Activated B cell treated with CpG ODN at 0.5 μM for 24 hours (primary cell): Measurements from ENCODE around the gene GIMAP1. TPM values are rescaled to one million over a fixed set of nuclear protein-coding genes. Genes with fewer than 3 reads are reported as not detected.

Experiments
- ATAC-seq: fragments of 200-7000 bp; cut with Tn5 transposase; one replicate; pipeline ENCODE4 v1.10.0; 2021; ENCODE audit warnings: low read depth, mild to moderate bottlenecking, moderate library complexity
- CTCF ChIA-PET: fragments of 350-600 bp; sonication (Branson Sonifier 250); formaldehyde crosslinking; loops from one replicate; lab custom pipeline; 2021; ENCODE audit warnings: antibody characterized with exemption; lab: Charles Lee
- POLR2A ChIA-PET: fragments of 350-600 bp; sonication (Branson Sonifier 250); formaldehyde crosslinking; loops from one replicate; lab custom pipeline; 2021; ENCODE audit warnings: antibody characterized with exemption; lab: Charles Lee
- DNase-seq: peaks from one replicate; pipeline ENCODE4 v3.0.0; 2022
- H3K27ac Mint-ChIP-seq: one replicate; pipeline ENCODE4 v1.8.0; 2020; ENCODE audit warnings: mixed read lengths
- H3K27me3 Mint-ChIP-seq: one replicate; pipeline ENCODE4 v1.8.0; 2021; ENCODE audit warnings: mixed read lengths
- H3K36me3 Mint-ChIP-seq: one replicate; pipeline ENCODE4 v1.8.0; 2021; ENCODE audit warnings: low read depth, mixed read lengths
- H3K4me1 Mint-ChIP-seq: one replicate; pipeline ENCODE4 v1.8.0; 2021; ENCODE audit warnings: mixed read lengths
- H3K4me3 Mint-ChIP-seq: one replicate; pipeline ENCODE4 v1.8.0; 2020; ENCODE audit warnings: mild to moderate bottlenecking, mixed read lengths
- H3K9me3 Mint-ChIP-seq: one replicate; pipeline ENCODE4 v1.8.0; 2020; ENCODE audit warnings: mixed read lengths
- CTCF ChIP-seq: fragments of 200-600 bp; IDR thresholded peaks from one replicate; pipeline ENCODE4 v1.8.0; 2022; ENCODE audit warnings: antibody characterized with exemption, mild to moderate bottlenecking
- intact Hi-C: fragments of 100-400 bp; cut with micrococcal nuclease; formaldehyde crosslinking; loops from one replicate; pipeline ENCODE4 v1.15.1; 2024
- total RNA-seq: library from RNA; stranded (reverse); gene quantifications from 2 replicates; pipeline ENCODE4 v1.2.3, GENCODE V29; 2022

Gene GIMAP1
- total RNA-seq, 1 donor from 2014 or later = 0.89 TPM

- no peak for TF ChIP-seq CTCF
- POLR2A ChIA-PET = interaction anchor here (0.6 kb wide), 1 partner anchor 1209 kb away, joined by 3 read pairs; no protein-coding TSS in a partner anchor
- Mint-ChIP-seq H3K27me3 (peaks cover 5% of the 10 kb centered on the region), H3K36me3 (no peaks in the 10 kb centered on the region), H3K4me3 (no peak overlapping the region), H3K27ac (no peak overlapping the region), H3K4me1 (peaks cover 4% of the 10 kb centered on the region), H3K9me3 (no peaks in the 10 kb centered on the region)
- CTCF ChIA-PET = interaction anchor here (0.6 to 1.5 kb wide), 4 partner anchors 23 to 824 kb away, joined by 3 read pairs; no protein-coding TSS in a partner anchor
- DNase-seq = no peak
- peak; percentile 40 for ATAC-seq
- intact Hi-C loops = loop anchor here (2.0 to 10.0 kb wide), 2 partner anchors 401 to 469 kb away; no protein-coding TSS in a partner anchor
These were observed 39.2 kb downstream of the GIMAP1 start for GRCh38 chr7:150755473-150756099.

- no peak overlapping the region for H3K4me3 Mint-ChIP-seq
- DNase-seq = no peak
- H3K27ac Mint-ChIP-seq = no peak overlapping the region
- ATAC-seq = no peak
- no peaks in the 10 kb centered on the region for H3K36me3 Mint-ChIP-seq
- peaks cover under 1% of the 10 kb centered on the region for H3K9me3 Mint-ChIP-seq
- intact Hi-C loops = loop anchor here (2.0 to 10.0 kb wide), 2 partner anchors 401 to 469 kb away; no protein-coding TSS in a partner anchor
- CTCF ChIA-PET = interaction anchor here (0.6 to 1.4 kb wide), 3 partner anchors 22 to 824 kb away, joined by 3 read pairs; no protein-coding TSS in a partner anchor
- H3K4me1 Mint-ChIP-seq = peaks cover 4% of the 10 kb centered on the region
- H3K27me3 Mint-ChIP-seq = peaks cover 4% of the 10 kb centered on the region
- POLR2A ChIA-PET = interaction anchor here (0.6 kb wide), 1 partner anchor 1210 kb away, joined by 3 read pairs; no protein-coding TSS in a partner anchor
- no peak for TF ChIP-seq CTCF
These were observed 39.8 kb downstream of the GIMAP1 start for GRCh38 chr7:150756166-150756565.

GRCh38 chr7:150756858-150757257, 40.4 kb downstream of the GIMAP1 start:
- Mint-ChIP-seq H3K4me3 (no peak overlapping the region), H3K36me3 (no peaks in the 10 kb centered on the region), H3K9me3 (peaks cover 4% of the 10 kb centered on the region), H3K27me3 (peaks cover 4% of the 10 kb centered on the region), H3K4me1 (peaks cover 4% of the 10 kb centered on the region), H3K27ac (no peak overlapping the region)
- TF ChIP-seq CTCF = no peak
- POLR2A ChIA-PET = no interaction called here
- intact Hi-C loops = loop anchor here (1.0 to 10.0 kb wide), 3 partner anchors 309 to 470 kb away; no protein-coding TSS in a partner anchor
- DNase-seq (no peak), ATAC-seq (no peak)
- CTCF ChIA-PET = interaction anchor here (0.7 kb wide), 1 partner anchor 310 kb away, joined by 3 read pairs; no protein-coding TSS in a partner anchor

- ChIA-PET CTCF (interaction anchor here (0.7 kb wide), 1 partner anchor 54 kb away, joined by 4 read pairs; no protein-coding TSS in a partner anchor), POLR2A (no interaction called here)
- no peak overlapping the region for H3K4me3 Mint-ChIP-seq
- H3K9me3 Mint-ChIP-seq = peaks cover 4% of the 10 kb centered on the region
- ATAC-seq (no peak), DNase-seq (no peak)
- H3K36me3 Mint-ChIP-seq = no peaks in the 10 kb centered on the region
- no peak for TF ChIP-seq CTCF
- H3K4me1 Mint-ChIP-seq = peaks cover 4% of the 10 kb centered on the region
- peaks cover 2% of the 10 kb centered on the region for H3K27me3 Mint-ChIP-seq
- H3K27ac Mint-ChIP-seq = no peak overlapping the region
- intact Hi-C loops = loop anchor here (10.0 kb wide), 1 partner anchor 405 kb away; no protein-coding TSS in a partner anchor
These were observed 43.1 kb downstream of the GIMAP1 start for GRCh38 chr7:150759479-150759878.

- POLR2A ChIA-PET = no interaction called here
These were observed 49.9 kb downstream of the GIMAP1 start for GRCh38 chr7:150766334-150766709.

More at GRCh38 chr7:150766334-150766709, 49.9 kb downstream of the GIMAP1 start:
- Mint-ChIP-seq H3K36me3 (no peaks in the 10 kb centered on the region), H3K27ac (no peak overlapping the region), H3K4me1 (no peaks in the 10 kb centered on the region), H3K9me3 (peaks cover 2% of the 10 kb centered on the region), H3K4me3 (no peak overlapping the region), H3K27me3 (peaks cover 7% of the 10 kb centered on the region)
- no peak for DNase-seq
- intact Hi-C loops = no loop called here
- CTCF ChIA-PET = no interaction called here
- TF ChIP-seq CTCF = no peak
- no peak for ATAC-seq
